ENCODE data around the gene LRRC55.

LRRC55 gene

GRCh38 chr11:57203359-57203758 is 21.6 kb downstream of the LRRC55 start:
- no peak for DNase-seq
- CTCF ChIA-PET, result no interaction called here
- H3K36me3 Mint-ChIP-seq, result no peaks in the 10 kb centered on the region
- H3K9me3 Mint-ChIP-seq, result no peaks in the 10 kb centered on the region
- H3K27me3 Mint-ChIP-seq, result peaks cover 4% of the 10 kb centered on the region
- H3K27ac Mint-ChIP-seq, result no peak overlapping the region
- no peaks in the 10 kb centered on the region for H3K4me1 Mint-ChIP-seq
- no peak overlapping the region for H3K4me3 Mint-ChIP-seq

- Mint-ChIP-seq H3K27ac (no peak overlapping the region), H3K36me3 (no peaks in the 10 kb centered on the region), H3K27me3 (peaks cover 4% of the 10 kb centered on the region), H3K4me1 (no peaks in the 10 kb centered on the region), H3K9me3 (no peaks in the 10 kb centered on the region), H3K4me3 (no peak overlapping the region)
- no peak for DNase-seq
- CTCF ChIA-PET, result no interaction called here
Observed at GRCh38 chr11:57203882-57204480, 22.2 kb downstream of the LRRC55 start.

- CTCF ChIA-PET, result no interaction called here
- H3K9me3 Mint-ChIP-seq, result no peaks in the 10 kb centered on the region
- no peak for DNase-seq
- H3K36me3 Mint-ChIP-seq, result no peaks in the 10 kb centered on the region
- no peaks in the 10 kb centered on the region for H3K4me1 Mint-ChIP-seq
- no peak overlapping the region for H3K4me3 Mint-ChIP-seq
- no peak overlapping the region for H3K27ac Mint-ChIP-seq
- H3K27me3 Mint-ChIP-seq, result peaks cover 4% of the 10 kb centered on the region
Observed at GRCh38 chr11:57205041-57205641, 23.4 kb downstream of the LRRC55 start.

DNA sequence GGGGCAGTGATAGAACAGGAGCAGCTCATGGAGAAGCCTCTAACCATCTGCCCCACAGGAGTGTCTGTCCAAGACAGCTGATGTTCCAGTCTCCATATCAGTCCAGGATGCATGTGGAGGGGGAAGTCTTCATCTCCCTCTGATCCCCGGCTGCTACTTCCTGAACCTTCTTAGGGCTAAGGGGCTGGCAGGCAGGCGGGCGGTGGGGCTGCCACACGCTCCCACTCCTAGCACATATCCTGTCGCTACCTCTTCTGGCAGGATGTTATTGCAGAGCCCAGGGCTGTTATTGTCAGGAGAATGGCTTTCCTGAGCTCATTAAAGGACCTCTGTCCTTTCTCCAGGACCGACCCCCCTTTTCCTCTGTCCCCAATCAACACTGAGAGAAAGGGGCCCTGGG is 25.4 kb downstream of the LRRC55 start:
- no peaks in the 10 kb centered on the region for H3K9me3 Mint-ChIP-seq
- no peaks in the 10 kb centered on the region for H3K4me1 Mint-ChIP-seq
- H3K4me3 Mint-ChIP-seq, result no peak overlapping the region
- H3K27me3 Mint-ChIP-seq, result peaks cover 4% of the 10 kb centered on the region
- no peak for DNase-seq
- H3K36me3 Mint-ChIP-seq, result no peaks in the 10 kb centered on the region
- H3K27ac Mint-ChIP-seq, result no peak overlapping the region
- CTCF ChIA-PET, result no interaction called here

DNA sequence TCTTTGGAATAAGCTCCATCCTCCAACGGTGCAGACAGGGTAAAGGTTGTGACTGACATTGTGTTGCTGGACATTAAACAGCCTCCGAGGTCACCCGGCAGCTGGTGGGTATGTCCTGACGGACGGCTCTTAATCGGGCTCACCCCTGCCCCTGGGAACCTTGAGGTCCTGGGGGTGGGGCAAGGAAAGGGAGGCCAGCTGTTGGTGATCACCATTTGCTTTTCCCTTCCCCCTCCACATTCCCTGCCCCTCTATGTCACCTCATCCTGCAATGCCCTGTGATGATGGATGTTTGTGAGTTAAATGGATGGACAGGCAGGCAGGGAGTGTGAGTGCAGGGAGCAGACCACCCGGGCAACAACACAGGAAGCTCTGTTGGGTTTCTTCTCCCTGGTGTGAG is 29.0 kb downstream of the LRRC55 start:
- H3K4me3 Mint-ChIP-seq, result no peak overlapping the region
- no peak for DNase-seq
- no peaks in the 10 kb centered on the region for H3K36me3 Mint-ChIP-seq
- CTCF ChIA-PET, result interaction anchor here (1.0 to 1.3 kb wide), 2 partner anchors 10 to 39 kb away, joined by 4 read pairs; no protein-coding TSS in a partner anchor
- no peaks in the 10 kb centered on the region for H3K9me3 Mint-ChIP-seq
- no peak overlapping the region for H3K27ac Mint-ChIP-seq
- H3K4me1 Mint-ChIP-seq, result no peaks in the 10 kb centered on the region
- peaks cover 4% of the 10 kb centered on the region for H3K27me3 Mint-ChIP-seq

- no peak overlapping the region for H3K27ac Mint-ChIP-seq
- no peaks in the 10 kb centered on the region for H3K9me3 Mint-ChIP-seq
- H3K36me3 Mint-ChIP-seq, result no peaks in the 10 kb centered on the region
- CTCF ChIA-PET, result no interaction called here
- no peaks in the 10 kb centered on the region for H3K4me1 Mint-ChIP-seq
- DNase-seq, result no peak
- H3K4me3 Mint-ChIP-seq, result no peak overlapping the region
- H3K27me3 Mint-ChIP-seq, result no peaks in the 10 kb centered on the region
Observed at GRCh38 chr11:57213342-57214097, 31.8 kb downstream of the LRRC55 start.

DNA sequence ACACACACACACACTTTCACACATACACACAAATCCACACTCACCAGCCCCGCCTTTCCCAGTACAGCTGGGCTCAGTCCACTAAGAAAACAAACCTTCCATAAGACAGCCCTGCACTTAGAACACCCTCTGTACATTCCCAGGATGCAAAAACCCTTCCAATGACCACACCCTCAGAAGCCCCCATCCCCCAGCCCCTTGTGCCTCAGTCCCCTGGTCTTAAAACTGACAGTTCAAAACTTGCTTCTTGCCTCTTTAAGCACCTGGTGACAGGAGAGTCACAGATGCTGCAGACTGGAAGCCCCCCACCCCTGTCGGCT is 32.3 kb downstream of the LRRC55 start:
- CTCF ChIA-PET, result no interaction called here
- H3K9me3 Mint-ChIP-seq, result no peaks in the 10 kb centered on the region
- H3K36me3 Mint-ChIP-seq, result no peaks in the 10 kb centered on the region
- H3K27ac Mint-ChIP-seq, result no peak overlapping the region
- H3K4me3 Mint-ChIP-seq, result no peak overlapping the region
- no peaks in the 10 kb centered on the region for H3K4me1 Mint-ChIP-seq
- no peaks in the 10 kb centered on the region for H3K27me3 Mint-ChIP-seq
- no peak for DNase-seq

- Mint-ChIP-seq H3K4me3 (no peak overlapping the region), H3K36me3 (no peaks in the 10 kb centered on the region), H3K9me3 (no peaks in the 10 kb centered on the region), H3K27ac (no peak overlapping the region), H3K4me1 (no peaks in the 10 kb centered on the region), H3K27me3 (no peaks in the 10 kb centered on the region)
- CTCF ChIA-PET, result interaction anchor here (0.6 kb wide), 1 partner anchor 1198 kb away, joined by 3 read pairs; no protein-coding TSS in a partner anchor
- no peak for DNase-seq
Observed at GRCh38 chr11:57214494-57214893, 32.7 kb downstream of the LRRC55 start.

DNA sequence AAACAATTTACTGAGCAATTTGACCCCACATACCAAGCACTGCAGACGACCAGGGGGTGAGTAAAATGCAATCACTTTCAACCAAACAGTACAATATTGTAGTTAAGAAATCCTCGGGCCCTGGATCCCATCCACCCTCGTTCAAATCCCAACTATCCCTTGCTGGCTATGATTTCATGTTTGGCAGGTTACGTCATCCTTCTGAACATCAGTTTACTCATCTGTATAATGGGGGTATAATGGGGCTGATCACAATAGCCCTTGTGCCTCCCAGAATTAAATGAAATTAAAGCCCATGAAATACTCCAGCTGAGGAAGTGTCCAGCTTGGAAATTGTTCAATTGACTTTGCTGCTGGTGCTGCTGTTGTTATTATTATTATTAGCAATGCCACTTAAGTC is 34.7 kb downstream of the LRRC55 start:
- H3K27me3 Mint-ChIP-seq, result no peaks in the 10 kb centered on the region
- CTCF ChIA-PET, result interaction anchor here (1.7 kb wide), 1 partner anchor 33 kb away, joined by 4 read pairs; no protein-coding TSS in a partner anchor
- no peaks in the 10 kb centered on the region for H3K9me3 Mint-ChIP-seq
- no peaks in the 10 kb centered on the region for H3K36me3 Mint-ChIP-seq
- H3K27ac Mint-ChIP-seq, result no peak overlapping the region
- no peak overlapping the region for H3K4me3 Mint-ChIP-seq
- no peaks in the 10 kb centered on the region for H3K4me1 Mint-ChIP-seq
- no peak for DNase-seq

- no peak overlapping the region for H3K4me3 Mint-ChIP-seq
- no peak overlapping the region for H3K27ac Mint-ChIP-seq
- no peaks in the 10 kb centered on the region for H3K36me3 Mint-ChIP-seq
- H3K27me3 Mint-ChIP-seq, result no peaks in the 10 kb centered on the region
- DNase-seq, result no peak
- H3K9me3 Mint-ChIP-seq, result no peaks in the 10 kb centered on the region
- no peaks in the 10 kb centered on the region for H3K4me1 Mint-ChIP-seq
- CTCF ChIA-PET, result interaction anchor here (0.6 to 1.7 kb wide), 2 partner anchors 9 to 32 kb away, joined by 3 to 4 read pairs; no protein-coding TSS in a partner anchor
Observed at GRCh38 chr11:57217053-57217452, 35.3 kb downstream of the LRRC55 start.

DNA sequence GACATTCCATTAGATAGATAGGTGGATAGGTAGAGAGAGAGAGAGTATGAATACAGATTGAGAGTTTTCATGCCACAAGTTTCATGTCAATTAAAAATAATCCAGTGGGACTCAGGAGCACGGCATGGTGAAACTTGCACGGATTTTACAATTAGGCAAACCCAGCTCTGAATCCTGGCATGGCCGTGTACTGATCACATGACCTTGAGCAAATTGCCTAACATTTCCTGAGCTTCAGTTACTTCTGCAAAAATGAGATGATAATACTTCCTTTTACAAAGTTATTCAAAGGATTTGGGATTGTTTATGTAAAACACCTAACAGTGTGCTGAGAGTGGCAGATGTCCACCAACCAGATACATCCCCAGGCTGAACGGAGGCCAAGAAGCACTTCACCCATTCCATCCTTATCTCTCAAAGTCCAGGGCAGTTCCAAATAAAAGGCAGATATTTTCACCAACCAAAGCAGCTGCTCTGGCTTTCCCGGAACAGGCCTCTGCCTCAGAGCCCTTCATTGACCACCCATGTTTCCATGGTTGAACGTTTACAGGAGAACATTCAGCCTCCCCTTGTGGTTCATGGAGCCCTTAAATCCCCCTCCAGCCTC is 37.4 kb downstream of the LRRC55 start:
- DNase-seq, result no peak
- CTCF ChIA-PET, result no interaction called here
- H3K4me3 Mint-ChIP-seq, result no peak overlapping the region
- H3K9me3 Mint-ChIP-seq, result no peaks in the 10 kb centered on the region
- no peaks in the 10 kb centered on the region for H3K4me1 Mint-ChIP-seq
- no peaks in the 10 kb centered on the region for H3K36me3 Mint-ChIP-seq
- H3K27ac Mint-ChIP-seq, result no peak overlapping the region
- H3K27me3 Mint-ChIP-seq, result no peaks in the 10 kb centered on the region

- H3K4me3 Mint-ChIP-seq, result no peak overlapping the region
- CTCF ChIA-PET, result no interaction called here
- DNase-seq, result no peak
- no peaks in the 10 kb centered on the region for H3K9me3 Mint-ChIP-seq
- no peaks in the 10 kb centered on the region for H3K4me1 Mint-ChIP-seq
- no peaks in the 10 kb centered on the region for H3K27me3 Mint-ChIP-seq
- no peaks in the 10 kb centered on the region for H3K36me3 Mint-ChIP-seq
- no peak overlapping the region for H3K27ac Mint-ChIP-seq
Observed at GRCh38 chr11:57222239-57222638, 40.5 kb downstream of the LRRC55 start.

DNA sequence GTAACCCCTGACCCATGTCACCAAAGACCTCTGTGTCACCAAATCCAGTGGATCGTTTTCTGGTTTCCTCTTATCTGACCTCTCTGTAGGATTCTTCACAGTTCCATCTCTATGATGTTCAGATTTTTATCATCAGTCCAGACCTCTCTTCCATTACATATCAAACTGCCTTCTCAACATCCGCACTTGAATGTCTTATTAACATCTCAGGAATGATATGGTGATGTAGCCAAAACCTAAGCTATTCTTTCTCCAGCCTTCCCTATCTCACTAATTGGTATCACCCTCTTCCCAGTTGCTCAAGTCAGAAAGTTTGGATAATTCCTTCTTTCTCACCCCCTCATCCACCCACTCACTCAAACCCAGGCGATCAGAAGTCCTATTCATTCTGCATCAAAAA is 41.8 kb downstream of the LRRC55 start:
- Mint-ChIP-seq H3K9me3 (no peaks in the 10 kb centered on the region), H3K27me3 (peaks cover 3% of the 10 kb centered on the region), H3K36me3 (no peaks in the 10 kb centered on the region), H3K27ac (no peak overlapping the region), H3K4me3 (no peak overlapping the region), H3K4me1 (no peaks in the 10 kb centered on the region)
- DNase-seq, result no peak
- CTCF ChIA-PET, result interaction anchor here (0.9 kb wide), 1 partner anchor 10 kb away, joined by 3 read pairs; no protein-coding TSS in a partner anchor

DNA sequence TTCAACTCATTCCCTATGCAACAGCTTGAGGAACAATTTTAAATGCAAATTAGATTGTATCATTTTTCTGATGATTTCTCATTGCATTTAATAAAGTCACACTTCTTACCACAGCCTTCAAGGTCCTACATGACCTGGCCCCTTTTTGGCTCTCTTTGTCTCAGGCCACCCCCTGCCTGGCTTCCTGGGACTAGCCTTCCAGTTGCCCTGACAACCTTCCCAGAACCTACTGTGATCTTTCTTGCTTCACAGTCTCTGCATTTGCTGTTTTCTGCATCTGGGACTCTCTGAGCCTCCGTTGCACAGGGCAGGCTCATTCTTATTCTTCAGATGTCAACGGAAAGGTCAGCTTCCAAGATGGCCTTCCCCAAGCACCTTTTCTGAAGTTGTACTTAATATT is 42.4 kb downstream of the LRRC55 start:
- no peak overlapping the region for H3K4me3 Mint-ChIP-seq
- no peak for DNase-seq
- no peaks in the 10 kb centered on the region for H3K9me3 Mint-ChIP-seq
- CTCF ChIA-PET, result interaction anchor here (0.9 kb wide), 1 partner anchor 10 kb away, joined by 3 read pairs; no protein-coding TSS in a partner anchor
- H3K27ac Mint-ChIP-seq, result no peak overlapping the region
- H3K27me3 Mint-ChIP-seq, result peaks cover 3% of the 10 kb centered on the region
- no peaks in the 10 kb centered on the region for H3K36me3 Mint-ChIP-seq
- H3K4me1 Mint-ChIP-seq, result no peaks in the 10 kb centered on the region
